HepG2 (cell line): ENCODE measurements around the gene MGLL. TPM values are rescaled to one million over a fixed set of nuclear protein-coding genes. Genes with fewer than 3 reads are reported as not detected.

Experiments
- ATAC-seq: fragments of 200-7000 bp; cut with Tn5 transposase; 3 replicates; pipeline ENCODE4 v1.9.1; 2020; ENCODE audit warnings: mild to moderate bottlenecking, moderate library complexity
- BruUV-seq: library from RNA; stranded (reverse); fragments of 400-500 nt; replicated peaks from 2 replicates; lab custom pipeline; 2021; lab: Mats Ljungman, UMichigan
- CTCF ChIA-PET: fragments of 300-600 bp; formaldehyde crosslinking; extraction: SDS; loops from one replicate; lab custom pipeline; 2021; ENCODE audit warnings: low total read pairs, inconsistent platforms, low intra/inter-chr PET ratio; lab: Yijun Ruan, JAX
- POLR2A ChIA-PET: fragments of 350-600 bp; sonication (Branson Sonifier 250); formaldehyde crosslinking; loops from one replicate; lab custom pipeline; 2020; ENCODE audit warnings: antibody characterized with exemption, inconsistent platforms; lab: Yijun Ruan, JAX
- DNase-seq: peaks from one replicate; pipeline ENCODE4 v3.0.0-alpha.2; 2015; ENCODE audit warnings: low spot score
- FAIRE-seq: peaks from 3 replicates; lab custom pipeline; 2011; peaks lifted over from hg19 to GRCh38; lab: Jason Lieb, UNC
- H2AFZ ChIP-seq: one replicate; pipeline ENCODE4 v1.6.1; 2011; ENCODE audit warnings: low read length, inconsistent platforms
- H3K27ac ChIP-seq: fragments of 300-600 bp; 3 replicates; pipeline ENCODE4 v1.8.0; 2011; ENCODE audit warnings: mixed run types, mild to moderate bottlenecking, mixed read lengths, low read length, inconsistent platforms; ENCODE audit not compliant: insufficient read depth; ENCODE audit errors: extremely low read length
- H3K27me3 ChIP-seq, 2 experiments: fragments of 200-600 bp in 1 of 2; 2 replicates in 1 of 2; 3 replicates in 1 of 2; pipeline versions ENCODE4 v1.6.0 to v1.8.0; 2011; ENCODE audit warnings: low read length in 2 of 2, mild to moderate bottlenecking in 2 of 2, moderate library complexity in 2 of 2, inconsistent platforms in 1 of 2; ENCODE audit not compliant: insufficient read depth in 2 of 2, control insufficient read depth in 1 of 2
- H3K36me3 ChIP-seq, 2 experiments: fragments of 200-600 bp in 1 of 2; replicated peaks in 1 of 2; 2 replicates in 1 of 2; 3 replicates in 1 of 2; pipeline versions ENCODE4 v1.5.1 to v1.8.0; 2011; ENCODE audit warnings: low read length in 2 of 2, inconsistent platforms in 1 of 2; ENCODE audit not compliant: insufficient read depth in 2 of 2, control insufficient read depth in 1 of 2
- H3K4me1 ChIP-seq: 2 replicates; pipeline ENCODE4 v1.5.1; 2012; ENCODE audit warnings: low read length, inconsistent platforms; ENCODE audit not compliant: insufficient read depth
- H3K4me2 ChIP-seq: 2 replicates; pipeline ENCODE4 v1.6.0; 2011; ENCODE audit warnings: low read depth, low read length, inconsistent platforms
- H3K4me3 ChIP-seq, 3 experiments: fragments of 200-600 bp in 1 of 3; sonication (generic), shearing (Covaris generic) in 1 of 3; replicated peaks in 1 of 3; 2 replicates each; pipeline ENCODE4 v1.5.1; 2011 to 2016; ENCODE audit warnings: low read length in 3 of 3, inconsistent platforms in 2 of 3, low read depth in 2 of 3, mild to moderate bottlenecking in 2 of 3, control low read depth in 1 of 3, mixed read lengths in 1 of 3; ENCODE audit not compliant: insufficient read depth in 1 of 3
- H3K79me2 ChIP-seq: one replicate; pipeline ENCODE4 v1.6.1; 2011; ENCODE audit warnings: low read length, inconsistent platforms; ENCODE audit not compliant: insufficient read depth
- H3K9ac ChIP-seq: 2 replicates; pipeline ENCODE4 v1.6.0; 2011; ENCODE audit warnings: mild to moderate bottlenecking, low read depth, low read length, inconsistent platforms; ENCODE audit not compliant: insufficient read depth
- H3K9me3 ChIP-seq: 2 replicates; pipeline ENCODE4 v1.5.1; 2012; ENCODE audit warnings: mild to moderate bottlenecking, low read length
- H4K20me1 ChIP-seq: 2 replicates; pipeline ENCODE4 v1.6.0; 2011; ENCODE audit warnings: inconsistent platforms, mild to moderate bottlenecking, low read length, moderate library complexity; ENCODE audit not compliant: insufficient read depth
- ATF3 ChIP-seq: sonication (generic); formaldehyde crosslinking; IDR thresholded peaks from 2 replicates; pipeline ENCODE4 v1.4.0; 2020; ENCODE audit warnings: missing genetic modification reagents
- CSRNP1 ChIP-seq: sonication (generic); formaldehyde crosslinking; IDR thresholded peaks from 2 replicates; pipeline ENCODE4 v1.8.1; 2023; ENCODE audit warnings: mild to moderate bottlenecking, missing genetic modification reagents
- HNRNPK ChIP-seq: fragments of 200-400 bp; formaldehyde crosslinking; IDR thresholded peaks from 2 replicates; pipeline ENCODE4 v1.6.1; 2018; ENCODE audit warnings: low read length, low read depth, moderate library complexity, mild to moderate bottlenecking; ENCODE audit not compliant: poor library complexity, severe bottlenecking
- HNRNPUL1 ChIP-seq: fragments of 200-400 bp; formaldehyde crosslinking; IDR thresholded peaks from 2 replicates; pipeline ENCODE4 v1.6.1; 2017; ENCODE audit warnings: low read depth, mild to moderate bottlenecking, low read length, moderate library complexity
- KAT2B ChIP-seq: fragments of 150-350 bp; IDR thresholded peaks from 2 replicates; pipeline ENCODE4 v1.6.1; 2014; ENCODE audit warnings: low read depth, low read length, borderline replicate concordance
- MIXL1 ChIP-seq: IDR thresholded peaks from 2 replicates; pipeline ENCODE4 v1.6.1; 2016
- PRDM4 ChIP-seq: sonication (generic); formaldehyde crosslinking; IDR thresholded peaks from 2 replicates; pipeline ENCODE4 v1.9.0; 2021; ENCODE audit warnings: missing genetic modification reagents, borderline replicate concordance
- RBAK ChIP-seq: sonication (generic); formaldehyde crosslinking; IDR thresholded peaks from 2 replicates; pipeline ENCODE4 v1.5.1; 2020; ENCODE audit warnings: mild to moderate bottlenecking, missing genetic modification reagents
- RXRB ChIP-seq: IDR thresholded peaks from 2 replicates; pipeline ENCODE4 v1.6.1; 2016; ENCODE audit warnings: borderline replicate concordance, missing genetic modification reagents, missing compliant biosample characterization
- ZNF30 ChIP-seq: sonication (generic); formaldehyde crosslinking; IDR thresholded peaks from 2 replicates; pipeline ENCODE4 v1.5.0; 2020; ENCODE audit warnings: mild to moderate bottlenecking, missing genetic modification reagents
- WGBS: methylation state at CpG from one replicate; pipeline ENCODE4 v1.1.6; 2017; ENCODE audit warnings: low lambda C conversion rate; 5-methylcytosine and 5-hydroxymethylcytosine counted together
- in situ Hi-C: cut with HindIII; loops from 2 replicates; pipeline ENCODE4 v1.10.0; 2017; ENCODE audit warnings: low pct_unique_long_range_greater_than_20kb; ENCODE audit not compliant: extremely low pct_ligation_motif_present
- intact Hi-C: fragments of 100-400 bp; cut with micrococcal nuclease; formaldehyde crosslinking; loops from one replicate; pipeline ENCODE4 v1.10.0; 2022; ENCODE audit not compliant: unreplicated experiment
- polyA plus RNA-seq, 8 experiments: library from polyadenylated mRNA; depleted of rRNA in 3 of 8; stranded (reverse) in 7 of 8; unstranded in 1 of 8; fragments of >200 nt; fragmentation: Illumina TruSeq in 4 of 8; extraction: Trizol in 4 of 8; gene quantifications; 2 replicates each; pipeline versions ENCODE4 v1.2.1 to v1.2.3, GENCODE V29; 2011 to 2016; ENCODE audit warnings: low read depth in 4 of 8, missing spikeins in 1 of 8, mixed read lengths in 1 of 8; ENCODE audit not compliant: insufficient read depth in 1 of 8
- total RNA-seq, 5 experiments: library from RNA; depleted of rRNA; stranded (reverse); fragments of >200 nt; fragmentation: Illumina TruSeq; extraction: Trizol; gene quantifications; 2 replicates each; pipeline ENCODE4 v1.2.3, GENCODE V29; 2016; ENCODE audit warnings: low read depth in 1 of 5

Gene MGLL
- total and polyA plus RNA-seq, 2 of the 13 experiments (the other 11 are each of a cell fraction or from before 2014, with no cell fraction given), result not detected

- POLR2A ChIA-PET, result no interaction called here
- H3K4me3 ChIP-seq, result no peak overlapping the region
- H3K4me1 ChIP-seq, result peaks cover 19% of the 10 kb centered on the region
- FAIRE-seq, result no peak
- H3K9ac ChIP-seq, result no peak overlapping the region
- intact Hi-C loops, result no loop called here
- H3K27ac ChIP-seq, result no peak overlapping the region
- DNase-seq, result no peak
- peaks cover 0 to 4% of the 10 kb centered on the region in 2 experiments; a peak in 1 of 5 replicates for H3K27me3 ChIP-seq
- no peaks in the 10 kb centered on the region for H3K9me3 ChIP-seq
- peaks cover 0 to 2% of the 10 kb centered on the region in 2 experiments; a peak in 1 of 5 replicates for H3K36me3 ChIP-seq
- no peak overlapping the region for H3K4me2 ChIP-seq
- no peaks in the 10 kb centered on the region for H3K79me2 ChIP-seq
- 77% methylated on average over 5 of the region's 7 CpGs for WGBS
- BruUV-seq, result no TSS peak
- TF ChIP-seq CSRNP1 (no peak), ATF3 (CRISPR knock-in tag) (no peak), RXRB (CRISPR knock-in tag) (no peak), HNRNPK (no peak), RBAK (CRISPR knock-in tag) (no peak), ZNF30 (no peak), KAT2B (no peak), HNRNPUL1 (no peak), PRDM4 (CRISPR knock-in tag) (no peak), MIXL1 (CRISPR knock-in tag) (no peak)
- ATAC-seq, result no peak
- CTCF ChIA-PET, result no interaction called here
- in situ Hi-C loops, result no loop called here
- no peaks in the 10 kb centered on the region for H4K20me1 ChIP-seq
- H2AFZ ChIP-seq, result no peak overlapping the region
These were observed 152.1 kb downstream of the MGLL start for GRCh38 chr3:127670229-127670559.
